Measurements from ENCODE around the gene RNASE1. TPM values are rescaled to one million over a fixed set of nuclear protein-coding genes. Genes with fewer than 3 reads are reported as not detected.
"Not testable (repeated sequence)": the region's sequence is repeated elsewhere in the genome, so short reads cannot be mapped to it uniquely, and the experiment has no call there.

Gene RNASE1
- total RNA-seq, 4 donors from 2014 or later = 999 to 1,585 (median 1,253) TPM

- DNase-seq (ENCODE audit: low spot score) (no peak), ATAC-seq (ENCODE audit: low FRiP score) (no peak)
- TF ChIP-seq, protein P1, sequence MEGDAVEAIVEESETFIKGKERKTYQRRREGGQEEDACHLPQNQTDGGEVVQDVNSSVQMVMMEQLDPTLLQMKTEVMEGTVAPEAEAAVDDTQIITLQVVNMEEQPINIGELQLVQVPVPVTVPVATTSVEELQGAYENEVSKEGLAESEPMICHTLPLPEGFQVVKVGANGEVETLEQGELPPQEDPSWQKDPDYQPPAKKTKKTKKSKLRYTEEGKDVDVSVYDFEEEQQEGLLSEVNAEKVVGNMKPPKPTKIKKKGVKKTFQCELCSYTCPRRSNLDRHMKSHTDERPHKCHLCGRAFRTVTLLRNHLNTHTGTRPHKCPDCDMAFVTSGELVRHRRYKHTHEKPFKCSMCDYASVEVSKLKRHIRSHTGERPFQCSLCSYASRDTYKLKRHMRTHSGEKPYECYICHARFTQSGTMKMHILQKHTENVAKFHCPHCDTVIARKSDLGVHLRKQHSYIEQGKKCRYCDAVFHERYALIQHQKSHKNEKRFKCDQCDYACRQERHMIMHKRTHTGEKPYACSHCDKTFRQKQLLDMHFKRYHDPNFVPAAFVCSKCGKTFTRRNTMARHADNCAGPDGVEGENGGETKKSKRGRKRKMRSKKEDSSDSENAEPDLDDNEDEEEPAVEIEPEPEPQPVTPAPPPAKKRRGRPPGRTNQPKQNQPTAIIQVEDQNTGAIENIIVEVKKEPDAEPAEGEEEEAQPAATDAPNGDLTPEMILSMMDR (IDR thresholded peaks at IDR 0.05) = no peak
Measured at GRCh38 chr14:20836668-20837338, 34.2 kb upstream of the RNASE1 start.

- DNase-seq (ENCODE audit: low spot score) (no peak), ATAC-seq (ENCODE audit: low FRiP score) (no peak)
- TF ChIP-seq, protein P1 (IDR thresholded peaks at IDR 0.05) = no peak
Measured at GRCh38 chr14:20834899-20835298, 32.3 kb upstream of the RNASE1 start.

DNA sequence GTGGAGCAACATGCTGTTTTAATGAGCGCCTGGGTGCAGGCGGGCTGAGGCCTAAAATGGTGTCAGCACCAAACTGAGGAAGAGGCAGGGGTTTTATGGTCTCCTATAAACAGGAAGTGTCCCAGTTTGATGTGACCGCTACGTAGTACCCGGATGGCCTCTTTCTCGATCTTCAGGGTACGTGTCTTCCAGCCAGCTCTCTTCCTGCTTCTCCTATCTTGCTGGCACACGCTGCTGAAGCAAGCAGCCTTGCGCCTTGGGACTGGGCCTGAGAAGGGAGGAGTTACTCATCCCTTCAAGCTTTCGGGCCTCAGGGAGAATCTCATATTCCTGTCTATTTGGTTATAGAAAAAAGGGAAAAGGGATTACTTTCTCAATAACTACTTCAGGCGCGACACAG lies 28.2 kb upstream of the RNASE1 start:
- ATAC-seq (ENCODE audit: low FRiP score) (no peak), DNase-seq (ENCODE audit: low spot score) (no peak)
- TF ChIP-seq, protein P1 (IDR thresholded peaks at IDR 0.05) = no peak

DNA sequence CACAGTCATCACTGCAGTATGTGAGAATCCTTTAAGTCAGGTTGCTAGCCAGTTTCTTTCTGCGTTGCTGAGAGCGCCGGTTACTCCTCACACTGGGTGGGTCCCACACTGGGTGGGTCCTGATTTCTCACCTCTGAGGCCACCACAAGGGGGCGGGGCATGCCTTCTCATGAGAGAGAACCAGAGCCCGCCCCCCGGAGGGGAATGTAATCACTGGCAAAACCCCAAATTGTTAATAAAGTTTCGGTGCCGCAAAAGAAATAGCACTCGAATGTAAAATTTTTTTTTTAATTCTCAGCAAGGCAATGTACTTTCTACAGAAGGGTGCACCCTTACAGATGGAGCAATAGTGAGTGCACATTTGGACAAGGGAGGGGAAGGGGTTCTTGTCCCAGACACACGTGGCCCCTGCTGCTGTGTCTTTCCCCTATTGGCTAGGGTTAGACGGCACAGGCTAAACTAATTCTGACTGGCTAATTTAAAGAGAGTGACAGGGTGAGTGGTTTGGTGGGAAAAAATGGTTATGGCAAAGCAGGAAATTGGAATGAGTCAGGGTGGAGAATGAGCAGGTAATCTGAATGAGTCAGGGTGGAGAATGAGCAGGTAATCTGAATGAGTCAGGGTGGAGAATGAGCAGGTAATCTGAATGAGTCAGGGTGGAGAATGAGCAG lies 25.5 kb upstream of the RNASE1 start:
- not testable (repeated sequence) for ATAC-seq (ENCODE audit: low FRiP score); DNase-seq (ENCODE audit: low spot score)

- ATAC-seq (ENCODE audit: low FRiP score) = no peak
- TF ChIP-seq, protein P1 (IDR thresholded peaks at IDR 0.05) = no peak
- DNase-seq (ENCODE audit: low spot score) = no peak
Measured at GRCh38 chr14:20827326-20827725, 24.7 kb upstream of the RNASE1 start.

DNA sequence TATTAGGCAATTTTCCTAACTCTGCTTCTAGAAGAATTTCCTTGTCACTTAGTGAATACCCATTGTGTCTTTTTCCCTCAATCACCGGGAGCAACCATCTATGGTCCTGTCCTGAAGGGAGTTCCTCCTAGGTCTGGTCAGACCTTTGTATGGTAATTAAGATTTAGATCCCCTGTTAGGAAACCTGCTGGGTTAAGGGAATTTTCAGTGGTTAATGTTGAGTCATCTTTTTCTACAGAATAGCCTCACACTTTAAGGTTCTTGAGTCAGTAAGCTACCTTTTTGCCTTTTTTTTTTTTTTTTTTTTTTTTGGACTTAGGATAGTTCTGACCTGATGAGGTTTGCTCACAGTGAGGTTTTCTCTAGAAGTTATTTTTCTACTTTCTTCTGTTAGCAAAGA lies 24.0 kb upstream of the RNASE1 start:
- not testable (repeated sequence) for ATAC-seq (ENCODE audit: low FRiP score); DNase-seq (ENCODE audit: low spot score)

- TF ChIP-seq, protein P1 (IDR thresholded peaks at IDR 0.05) = no peak
- no peak for ATAC-seq (ENCODE audit: low FRiP score)
- no peak for DNase-seq (ENCODE audit: low spot score)
Measured at GRCh38 chr14:20823859-20824258, 21.2 kb upstream of the RNASE1 start.

GRCh38 chr14:20821521-20822108 lies 19.0 kb upstream of the RNASE1 start:
- not testable (repeated sequence) for ATAC-seq (ENCODE audit: low FRiP score); DNase-seq (ENCODE audit: low spot score)

All from omental fat pad (tissue), 4 donors.